SK-N-SH (cell line): ENCODE data around the gene GRIN2A. TPM values are rescaled to one million over a fixed set of nuclear protein-coding genes. Genes with fewer than 3 reads are reported as not detected.

Experiments used
- CTCF ChIA-PET: fragments of 300-600, 350-600 bp; formaldehyde crosslinking; extraction: SDS; loops from one replicate; lab custom pipeline; 2021; lab: Yijun Ruan, JAX
- POLR2A ChIA-PET: fragments of 350-600 bp; sonication (Branson Sonifier 250); formaldehyde crosslinking; extraction: SDS; loops from one replicate; lab custom pipeline; 2020; ENCODE audit warnings: antibody characterized with exemption, inconsistent platforms; lab: Yijun Ruan, JAX
- DNase-seq: peaks from one replicate; pipeline ENCODE4 v3.0.0; 2012
- H2AFZ ChIP-seq: fragments of 200-600 bp; sonication (generic); 2 replicates; pipeline ENCODE4 v1.8.1; 2016; ENCODE audit warnings: antibody characterized with exemption, mild to moderate bottlenecking, low read depth
- H3F3A ChIP-seq: fragments of 200-600 bp; sonication (generic); replicated peaks from 2 replicates; pipeline ENCODE3; 2016; ENCODE audit warnings: antibody characterized with exemption, mild to moderate bottlenecking; ENCODE audit not compliant: insufficient read depth
- H3K27ac ChIP-seq, 2 experiments: fragments of 200-500 bp in 1 of 2; fragments of 200-600 bp in 1 of 2; sonication (Bioruptor generic) in 1 of 2; sonication (generic), shearing (Covaris generic) in 1 of 2; 2 replicates each; pipeline versions ENCODE4 v1.5.1 to v1.6.1; 2014 to 2016; ENCODE audit warnings: low read depth in 2 of 2, inconsistent platforms in 1 of 2, low read length in 1 of 2, mild to moderate bottlenecking in 1 of 2, mixed read lengths in 1 of 2
- H3K27me3 ChIP-seq: fragments of 200-600 bp; sonication (generic), shearing (Covaris generic); 2 replicates; pipeline ENCODE4 v1.6.1; 2016; ENCODE audit warnings: mixed run types; ENCODE audit not compliant: insufficient read depth
- H3K36me3 ChIP-seq, 2 experiments: fragments of 200-500 bp in 1 of 2; fragments of 200-600 bp in 1 of 2; sonication (Bioruptor generic) in 1 of 2; sonication (generic) in 1 of 2; replicated peaks in 1 of 2; 2 replicates each; pipeline versions ENCODE3 to v1.5.1; 2014 to 2016; ENCODE audit warnings: low read length in 1 of 2, mild to moderate bottlenecking in 1 of 2; ENCODE audit not compliant: insufficient read depth in 2 of 2, control insufficient read depth in 1 of 2
- H3K4me1 ChIP-seq, 2 experiments: fragments of 200-500 bp in 1 of 2; fragments of 200-600 bp in 1 of 2; sonication (Bioruptor generic) in 1 of 2; sonication (generic), shearing (Covaris generic) in 1 of 2; 2 replicates each; pipeline versions ENCODE4 v1.5.1 to v1.6.1; 2014 to 2016; ENCODE audit warnings: low read depth in 1 of 2, low read length in 1 of 2, mixed run types in 1 of 2; ENCODE audit not compliant: insufficient read depth in 2 of 2, control insufficient read depth in 1 of 2
- H3K4me2 ChIP-seq: fragments of 200-600 bp; sonication (generic), shearing (Covaris generic); 2 replicates; pipeline ENCODE4 v1.6.1; 2017; ENCODE audit warnings: mixed run types
- H3K4me3 ChIP-seq, 2 experiments: fragments of 200-500 bp in 1 of 2; fragments of 200-600 bp in 1 of 2; sonication (Bioruptor generic) in 1 of 2; sonication (generic), shearing (Covaris generic) in 1 of 2; 2 replicates each; pipeline versions ENCODE4 v1.5.1 to v1.8.1; 2014 to 2016; ENCODE audit warnings: low read depth in 2 of 2, inconsistent platforms in 1 of 2, low read length in 1 of 2, mild to moderate bottlenecking in 1 of 2, mixed read lengths in 1 of 2, moderate library complexity in 1 of 2
- H3K79me2 ChIP-seq: fragments of 200-600 bp; sonication (generic); 2 replicates; pipeline ENCODE4 v1.8.1; 2017; ENCODE audit warnings: mild to moderate bottlenecking; ENCODE audit not compliant: insufficient read depth
- H3K9ac ChIP-seq: fragments of 200-600 bp; sonication (generic); 2 replicates; pipeline ENCODE4 v1.6.1; 2017; ENCODE audit warnings: mixed run types
- H3K9me2 ChIP-seq: fragments of 200-600 bp; sonication (generic); 2 replicates; pipeline ENCODE4 v1.6.1; 2017; ENCODE audit warnings: mixed run types
- H3K9me3 ChIP-seq: fragments of 200-600 bp; sonication (generic); 2 replicates; pipeline ENCODE4 v1.6.1; 2017; ENCODE audit warnings: mixed run types, mild to moderate bottlenecking, moderate library complexity
- H4K20me1 ChIP-seq: fragments of 200-600 bp; sonication (generic); 2 replicates; pipeline ENCODE4 v1.6.1; 2017; ENCODE audit warnings: mild to moderate bottlenecking, mixed run types; ENCODE audit not compliant: insufficient read depth
- EZH2phosphoT487 ChIP-seq: fragments of 200-600 bp; sonication (generic); IDR thresholded peaks from 2 replicates; pipeline ENCODE4 v1.6.1; 2017; ENCODE audit warnings: low read depth, mixed run types, mild to moderate bottlenecking, antibody characterized with exemption, moderate library complexity, borderline replicate concordance
- FOSL2 ChIP-seq: IDR thresholded peaks from 2 replicates; pipeline ENCODE4 v1.4.0; 2012; ENCODE audit warnings: low read depth, mild to moderate bottlenecking, moderate library complexity, borderline replicate concordance
- FOXJ3 ChIP-seq: sonication (generic); formaldehyde crosslinking; IDR thresholded peaks from 2 replicates; pipeline ENCODE4 v1.5.1; 2020; ENCODE audit warnings: mild to moderate bottlenecking, missing genetic modification reagents
- GATA2 ChIP-seq: sonication (generic); formaldehyde crosslinking; IDR thresholded peaks from 2 replicates; pipeline ENCODE4 v1.5.0; 2020; ENCODE audit warnings: mild to moderate bottlenecking, missing genetic modification reagents
- JUND ChIP-seq: IDR thresholded peaks from 2 replicates; pipeline ENCODE4 v1.4.0; 2012
- MXI1 ChIP-seq: IDR thresholded peaks from 2 replicates; pipeline ENCODE4 v1.6.1; 2012; ENCODE audit warnings: mild to moderate bottlenecking, low read depth, low read length, improper control_type of control experiment
- RAD21 ChIP-seq: IDR thresholded peaks from 2 replicates; pipeline ENCODE4 v1.6.1; 2012; ENCODE audit warnings: mild to moderate bottlenecking, low read length
- RCOR1 ChIP-seq: fragments of 150-350 bp; IDR thresholded peaks from 2 replicates; pipeline ENCODE4 v1.6.1; 2017; ENCODE audit warnings: antibody characterized with exemption, low read length
- RXRA ChIP-seq: IDR thresholded peaks from 2 replicates; pipeline ENCODE4 v1.4.0; 2012; ENCODE audit warnings: low read depth, mild to moderate bottlenecking, borderline replicate concordance
- TAF1 ChIP-seq: IDR thresholded peaks from 2 replicates; pipeline ENCODE4 v1.6.1; 2012; ENCODE audit warnings: low read depth, mild to moderate bottlenecking, low read length, moderate library complexity, borderline replicate concordance
- YY1 ChIP-seq: IDR thresholded peaks from 2 replicates; pipeline ENCODE4 v1.4.0; 2012; ENCODE audit warnings: low read depth, mild to moderate bottlenecking
- WGBS: methylation state at CpG from one replicate; pipeline ENCODE4 v1.1.6; 2017; ENCODE audit warnings: low lambda C conversion rate; 5-methylcytosine and 5-hydroxymethylcytosine counted together
- polyA plus RNA-seq, 3 experiments: library from polyadenylated mRNA; depleted of rRNA; stranded (reverse); fragments of >200 nt; gene quantifications; 2 replicates each; pipeline ENCODE4 v1.2.3, GENCODE V29; 2012
- TF ChIP-seq, protein P1 (sequence below): fragments of 150-350 bp; IDR thresholded peaks from 2 replicates; pipeline ENCODE4 v1.6.1; 2016; ENCODE audit warnings: mild to moderate bottlenecking, low read depth, low read length
- TF ChIP-seq, protein P2 (sequence below): fragments of 150-350 bp; IDR thresholded peaks from 2 replicates; pipeline ENCODE4 v1.6.1; 2017; ENCODE audit warnings: antibody characterized with exemption, low read length, low read depth, borderline replicate concordance
- TF ChIP-seq, protein P3 (sequence below): IDR thresholded peaks from 2 replicates; pipeline ENCODE4 v1.4.0; 2012; ENCODE audit warnings: low read depth, borderline replicate concordance

The GRIN2A gene
- polyA plus RNA-seq, 1 of the 3 experiments (the other 2 are of a cell fraction), result not detected

DNA sequence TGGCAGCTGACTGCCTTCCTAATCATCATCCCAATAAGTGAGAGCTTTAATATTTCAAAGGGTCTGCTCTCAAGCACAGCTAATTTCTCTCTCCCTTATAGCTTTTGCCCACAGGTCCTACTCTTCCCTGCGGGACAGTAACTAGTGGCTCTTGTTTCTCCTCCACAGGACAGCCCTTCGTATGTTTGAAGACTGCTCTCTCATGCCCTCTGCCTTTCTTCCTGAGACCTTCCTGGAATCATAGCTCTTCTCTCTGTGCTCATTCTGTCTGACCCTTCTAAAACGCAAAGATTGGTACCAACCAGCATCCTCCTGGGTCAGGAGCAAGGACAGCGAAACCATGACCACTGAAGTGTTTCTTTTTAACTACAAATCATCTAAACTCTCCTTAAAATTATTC is 168.9 kb downstream of the GRIN2A start (continued):
- TF ChIP-seq, protein P1, sequence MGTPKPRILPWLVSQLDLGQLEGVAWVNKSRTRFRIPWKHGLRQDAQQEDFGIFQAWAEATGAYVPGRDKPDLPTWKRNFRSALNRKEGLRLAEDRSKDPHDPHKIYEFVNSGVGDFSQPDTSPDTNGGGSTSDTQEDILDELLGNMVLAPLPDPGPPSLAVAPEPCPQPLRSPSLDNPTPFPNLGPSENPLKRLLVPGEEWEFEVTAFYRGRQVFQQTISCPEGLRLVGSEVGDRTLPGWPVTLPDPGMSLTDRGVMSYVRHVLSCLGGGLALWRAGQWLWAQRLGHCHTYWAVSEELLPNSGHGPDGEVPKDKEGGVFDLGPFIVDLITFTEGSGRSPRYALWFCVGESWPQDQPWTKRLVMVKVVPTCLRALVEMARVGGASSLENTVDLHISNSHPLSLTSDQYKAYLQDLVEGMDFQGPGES, result no peak
- TF ChIP-seq EZH2phosphoT487, result no peak
- TF ChIP-seq MXI1, result no peak
- TF ChIP-seq, protein P2, sequence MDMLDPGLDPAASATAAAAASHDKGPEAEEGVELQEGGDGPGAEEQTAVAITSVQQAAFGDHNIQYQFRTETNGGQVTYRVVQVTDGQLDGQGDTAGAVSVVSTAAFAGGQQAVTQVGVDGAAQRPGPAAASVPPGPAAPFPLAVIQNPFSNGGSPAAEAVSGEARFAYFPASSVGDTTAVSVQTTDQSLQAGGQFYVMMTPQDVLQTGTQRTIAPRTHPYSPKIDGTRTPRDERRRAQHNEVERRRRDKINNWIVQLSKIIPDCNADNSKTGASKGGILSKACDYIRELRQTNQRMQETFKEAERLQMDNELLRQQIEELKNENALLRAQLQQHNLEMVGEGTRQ, result no peak
- no peak for TF ChIP-seq RAD21
- TF ChIP-seq YY1, result no peak
- TF ChIP-seq JUND, result no peak
- no peak for TF ChIP-seq RCOR1
- TF ChIP-seq FOSL2, result no peak
- TF ChIP-seq, protein P3, sequence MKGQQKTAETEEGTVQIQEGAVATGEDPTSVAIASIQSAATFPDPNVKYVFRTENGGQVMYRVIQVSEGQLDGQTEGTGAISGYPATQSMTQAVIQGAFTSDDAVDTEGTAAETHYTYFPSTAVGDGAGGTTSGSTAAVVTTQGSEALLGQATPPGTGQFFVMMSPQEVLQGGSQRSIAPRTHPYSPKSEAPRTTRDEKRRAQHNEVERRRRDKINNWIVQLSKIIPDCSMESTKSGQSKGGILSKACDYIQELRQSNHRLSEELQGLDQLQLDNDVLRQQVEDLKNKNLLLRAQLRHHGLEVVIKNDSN, result no peak
- TF ChIP-seq FOXJ3 (CRISPR knock-in tag), result no peak

DNA sequence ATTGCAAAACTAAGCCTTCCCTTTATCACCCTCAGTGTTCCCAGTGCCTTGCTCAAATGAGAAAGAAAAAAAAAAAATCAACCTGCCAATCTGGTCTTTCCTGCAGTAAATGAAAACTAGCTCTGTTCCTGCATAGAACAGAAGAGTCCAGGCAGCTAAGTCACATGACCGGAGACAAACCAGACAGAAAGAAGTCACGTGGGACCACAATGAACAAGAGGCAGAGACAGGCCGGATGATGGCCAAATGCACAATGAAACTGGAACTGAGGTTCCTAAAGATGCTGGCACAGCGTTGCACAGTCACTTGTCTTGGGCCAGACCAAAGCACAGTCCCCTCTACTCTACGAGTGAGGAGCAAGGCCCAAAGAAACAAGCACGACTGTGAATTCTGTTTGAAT is 172.5 kb downstream of the GRIN2A start:
- Histone ChIP-seq H3K9me3 (no peaks in the 10 kb centered on the region; the same call in 1 of the 2 replicates), H3K9ac (no peak overlapping the region), H3K27me3 (no peaks in the 10 kb centered on the region), H4K20me1 (no peaks in the 10 kb centered on the region), H3K27ac (no peak overlapping the region), H3K36me3 (no peaks in the 10 kb centered on the region), H2AFZ (no peak overlapping the region), H3F3A (no peaks in the 10 kb centered on the region), H3K9me2 (no peaks in the 10 kb centered on the region), H3K4me1 (no peaks in the 10 kb centered on the region; a peak in 1 of 4 replicates), H3K4me2 (no peak overlapping the region)
- CTCF ChIA-PET, result no interaction called here
- no peak for DNase-seq
- 24% methylated on average over 6 of the region's 6 CpGs for WGBS
- no peak for TF ChIP-seq RXRA
- TF ChIP-seq GATA2 (CRISPR knock-in tag), result no peak
- TF ChIP-seq YY1, result no peak
- TF ChIP-seq, protein P3, result no peak
- no peak for TF ChIP-seq TAF1
- TF ChIP-seq, all 33 proteins: peak for 0
- Histone ChIP-seq H3K4me3 (no peak overlapping the region), H3K79me2 (no peaks in the 10 kb centered on the region)
- POLR2A ChIA-PET, result no interaction called here
